Measurements from ENCODE around the gene GM2A.
A peak's percentile ranks its signal among the peaks of the same experiment; 100 is the strongest.
"Not testable (repeated sequence)": the region's sequence is repeated elsewhere in the genome, so short reads cannot be mapped to it uniquely, and the experiment has no call there.

Gene GM2A

GRCh38 chr5:151236888-151237287 is 16.1 kb upstream of the GM2A start:
- Histone ChIP-seq H3K27me3 (ENCODE audit: insufficient read depth, low read depth, severe bottlenecking) (no peaks in the 10 kb centered on the region), H3K27ac (no peak overlapping the region), H3K9me3 (ENCODE audit: severe bottlenecking) (no peaks in the 10 kb centered on the region), H3K36me3 (no peaks in the 10 kb centered on the region), H3K4me3 (ENCODE audit: low read depth, low read length) (no peak overlapping the region)
- DNase-seq = no peak
- no peak for TF ChIP-seq CTCF (IDR thresholded peaks at IDR 0.05; ENCODE audit: low read depth, low read length)

GRCh38 chr5:151237685-151238084 is 15.3 kb upstream of the GM2A start:
- no peak overlapping the region for H3K27ac ChIP-seq
- no peak for DNase-seq
- no peak overlapping the region for H3K4me3 ChIP-seq (ENCODE audit: low read depth, low read length)
- H3K27me3 ChIP-seq (ENCODE audit: insufficient read depth, low read depth, severe bottlenecking) = no peaks in the 10 kb centered on the region
- no peaks in the 10 kb centered on the region for H3K9me3 ChIP-seq (ENCODE audit: severe bottlenecking)
- no peak for TF ChIP-seq CTCF (IDR thresholded peaks at IDR 0.05; ENCODE audit: low read depth, low read length)
- H3K36me3 ChIP-seq = no peaks in the 10 kb centered on the region

GRCh38 chr5:151238303-151238741 is 14.7 kb upstream of the GM2A start:
- H3K4me3 ChIP-seq (ENCODE audit: low read depth, low read length) = no peak overlapping the region
- no peak for TF ChIP-seq CTCF (IDR thresholded peaks at IDR 0.05; ENCODE audit: low read depth, low read length)
- no peaks in the 10 kb centered on the region for H3K36me3 ChIP-seq
- no peaks in the 10 kb centered on the region for H3K9me3 ChIP-seq (ENCODE audit: severe bottlenecking)
- DNase-seq = no peak
- no peak overlapping the region for H3K27ac ChIP-seq
- no peaks in the 10 kb centered on the region for H3K27me3 ChIP-seq (ENCODE audit: insufficient read depth, low read depth, severe bottlenecking)

- Histone ChIP-seq H3K27ac (no peak overlapping the region), H3K36me3 (no peaks in the 10 kb centered on the region), H3K9me3 (ENCODE audit: severe bottlenecking) (no peaks in the 10 kb centered on the region), H3K27me3 (ENCODE audit: insufficient read depth, low read depth, severe bottlenecking) (no peaks in the 10 kb centered on the region), H3K4me3 (ENCODE audit: low read depth, low read length) (no peak overlapping the region)
- peak; percentile 28 for DNase-seq
- TF ChIP-seq CTCF (IDR thresholded peaks at IDR 0.05; ENCODE audit: low read depth, low read length) = peak; percentile 69
Measured at GRCh38 chr5:151239237-151239861, 13.6 kb upstream of the GM2A start.

GRCh38 chr5:151240268-151240835 is 12.6 kb upstream of the GM2A start:
- H3K27ac ChIP-seq; H3K9me3 ChIP-seq (ENCODE audit: severe bottlenecking); DNase-seq; H3K4me3 ChIP-seq (ENCODE audit: low read depth, low read length); H3K27me3 ChIP-seq (ENCODE audit: insufficient read depth, low read depth, severe bottlenecking); H3K36me3 ChIP-seq: not testable (repeated sequence)

GRCh38 chr5:151240924-151241635 is 11.9 kb upstream of the GM2A start:
- no peaks in the 10 kb centered on the region for H3K36me3 ChIP-seq
- H3K27ac ChIP-seq = no peak overlapping the region
- no peak for TF ChIP-seq CTCF (IDR thresholded peaks at IDR 0.05; ENCODE audit: low read depth, low read length)
- no peak overlapping the region for H3K4me3 ChIP-seq (ENCODE audit: low read depth, low read length)
- H3K9me3 ChIP-seq (ENCODE audit: severe bottlenecking) = no peaks in the 10 kb centered on the region
- no peaks in the 10 kb centered on the region for H3K27me3 ChIP-seq (ENCODE audit: insufficient read depth, low read depth, severe bottlenecking)
- DNase-seq = no peak
